ENCODE measurements around the gene YIF1B. TPM values are rescaled to one million over a fixed set of nuclear protein-coding genes. Genes with fewer than 3 reads are reported as not detected.

YIF1B gene
- total and polyA plus RNA-seq, 9 of the 15 experiments (the other 6 are each of a cell fraction or from before 2014, with no cell fraction given): 8.5 to 586 (median 323) TPM

DNA sequence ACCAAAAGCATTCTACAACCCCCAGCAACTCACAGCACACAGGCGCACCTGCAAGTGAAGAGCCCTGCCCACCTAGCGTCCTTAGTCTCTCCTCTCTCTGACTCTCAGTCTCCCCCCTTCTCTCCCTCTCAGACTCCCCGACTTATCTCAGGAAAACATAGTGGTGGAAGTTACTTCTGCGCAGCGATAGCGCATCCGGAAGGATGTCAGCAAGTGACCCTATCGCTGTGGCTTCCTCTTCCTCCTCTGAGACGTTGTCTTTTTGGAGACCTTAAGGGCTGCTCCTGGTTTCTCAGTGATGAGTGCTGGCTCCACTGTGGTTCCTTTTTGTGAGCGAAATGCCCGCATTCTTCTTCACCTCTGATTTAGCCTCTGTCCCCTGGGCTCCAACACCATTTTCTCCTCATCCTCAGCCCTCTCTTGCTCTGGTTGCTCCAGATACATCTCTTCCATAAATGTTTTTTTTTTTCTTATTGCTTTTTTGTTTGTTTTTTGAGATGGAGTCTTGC is 1.4 kb upstream of the YIF1B start (continued):
- TF ChIP-seq, protein P1, sequence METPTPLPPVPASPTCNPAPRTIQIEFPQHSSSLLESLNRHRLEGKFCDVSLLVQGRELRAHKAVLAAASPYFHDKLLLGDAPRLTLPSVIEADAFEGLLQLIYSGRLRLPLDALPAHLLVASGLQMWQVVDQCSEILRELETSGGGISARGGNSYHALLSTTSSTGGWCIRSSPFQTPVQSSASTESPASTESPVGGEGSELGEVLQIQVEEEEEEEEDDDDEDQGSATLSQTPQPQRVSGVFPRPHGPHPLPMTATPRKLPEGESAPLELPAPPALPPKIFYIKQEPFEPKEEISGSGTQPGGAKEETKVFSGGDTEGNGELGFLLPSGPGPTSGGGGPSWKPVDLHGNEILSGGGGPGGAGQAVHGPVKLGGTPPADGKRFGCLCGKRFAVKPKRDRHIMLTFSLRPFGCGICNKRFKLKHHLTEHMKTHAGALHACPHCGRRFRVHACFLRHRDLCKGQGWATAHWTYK (CRISPR knock-in tag; IDR thresholded peaks at IDR 0.05): 0 out of 2 replicates have a peak, but pooled peaks have one; percentile 26
- TF ChIP-seq ZNF561 (CRISPR knock-in tag; conservative IDR thresholded peaks at IDR 0.05) (no peak), RBM25 (IDR thresholded peaks at IDR 0.05; ENCODE audit: low read depth, low read length, severe bottlenecking) (no peak), NCOR1 (IDR thresholded peaks at IDR 0.05) (peak; percentile 98), MYNN (IDR thresholded peaks at IDR 0.05) (peak; percentile 57; the same call in 1 of the 2 replicates), MYNN (CRISPR knock-in tag; IDR thresholded peaks at IDR 0.05) (no peak), SMARCC2 (IDR thresholded peaks at IDR 0.05; ENCODE audit: low read depth) (peak; percentile 95), MAFK (IDR thresholded peaks at IDR 0.05; ENCODE audit: low read length) (peak; percentile 19; the same call in 1 of the 2 replicates), ZBTB17 (CRISPR knock-in tag; IDR thresholded peaks at IDR 0.05) (no peak), RBM34 (IDR thresholded peaks at IDR 0.05; ENCODE audit: borderline replicate concordance, insufficient read depth, low read length) (no peak), JUND (IDR thresholded peaks at IDR 0.05; ENCODE audit: borderline replicate concordance, low read depth, low read length) (peak; percentile 78; the same call in 1 of the 2 replicates), JUND (tag; IDR thresholded peaks at IDR 0.05; ENCODE audit: borderline replicate concordance, low read depth, low read length) (no peak; the same call in 2 of the 3 replicates), ZNF436 (CRISPR knock-in tag; IDR thresholded peaks at IDR 0.05) (no peak)
- TF ChIP-seq, protein P2, sequence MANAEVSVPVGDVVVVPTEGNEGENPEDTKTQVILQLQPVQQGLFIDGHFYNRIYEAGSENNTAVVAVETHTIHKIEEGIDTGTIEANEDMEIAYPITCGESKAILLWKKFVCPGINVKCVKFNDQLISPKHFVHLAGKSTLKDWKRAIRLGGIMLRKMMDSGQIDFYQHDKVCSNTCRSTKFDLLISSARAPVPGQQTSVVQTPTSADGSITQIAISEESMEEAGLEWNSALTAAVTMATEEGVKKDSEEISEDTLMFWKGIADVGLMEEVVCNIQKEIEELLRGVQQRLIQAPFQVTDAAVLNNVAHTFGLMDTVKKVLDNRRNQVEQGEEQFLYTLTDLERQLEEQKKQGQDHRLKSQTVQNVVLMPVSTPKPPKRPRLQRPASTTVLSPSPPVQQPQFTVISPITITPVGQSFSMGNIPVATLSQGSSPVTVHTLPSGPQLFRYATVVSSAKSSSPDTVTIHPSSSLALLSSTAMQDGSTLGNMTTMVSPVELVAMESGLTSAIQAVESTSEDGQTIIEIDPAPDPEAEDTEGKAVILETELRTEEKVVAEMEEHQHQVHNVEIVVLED (CRISPR knock-in tag; IDR thresholded peaks at IDR 0.05): no peak
- TF ChIP-seq, protein P3, sequence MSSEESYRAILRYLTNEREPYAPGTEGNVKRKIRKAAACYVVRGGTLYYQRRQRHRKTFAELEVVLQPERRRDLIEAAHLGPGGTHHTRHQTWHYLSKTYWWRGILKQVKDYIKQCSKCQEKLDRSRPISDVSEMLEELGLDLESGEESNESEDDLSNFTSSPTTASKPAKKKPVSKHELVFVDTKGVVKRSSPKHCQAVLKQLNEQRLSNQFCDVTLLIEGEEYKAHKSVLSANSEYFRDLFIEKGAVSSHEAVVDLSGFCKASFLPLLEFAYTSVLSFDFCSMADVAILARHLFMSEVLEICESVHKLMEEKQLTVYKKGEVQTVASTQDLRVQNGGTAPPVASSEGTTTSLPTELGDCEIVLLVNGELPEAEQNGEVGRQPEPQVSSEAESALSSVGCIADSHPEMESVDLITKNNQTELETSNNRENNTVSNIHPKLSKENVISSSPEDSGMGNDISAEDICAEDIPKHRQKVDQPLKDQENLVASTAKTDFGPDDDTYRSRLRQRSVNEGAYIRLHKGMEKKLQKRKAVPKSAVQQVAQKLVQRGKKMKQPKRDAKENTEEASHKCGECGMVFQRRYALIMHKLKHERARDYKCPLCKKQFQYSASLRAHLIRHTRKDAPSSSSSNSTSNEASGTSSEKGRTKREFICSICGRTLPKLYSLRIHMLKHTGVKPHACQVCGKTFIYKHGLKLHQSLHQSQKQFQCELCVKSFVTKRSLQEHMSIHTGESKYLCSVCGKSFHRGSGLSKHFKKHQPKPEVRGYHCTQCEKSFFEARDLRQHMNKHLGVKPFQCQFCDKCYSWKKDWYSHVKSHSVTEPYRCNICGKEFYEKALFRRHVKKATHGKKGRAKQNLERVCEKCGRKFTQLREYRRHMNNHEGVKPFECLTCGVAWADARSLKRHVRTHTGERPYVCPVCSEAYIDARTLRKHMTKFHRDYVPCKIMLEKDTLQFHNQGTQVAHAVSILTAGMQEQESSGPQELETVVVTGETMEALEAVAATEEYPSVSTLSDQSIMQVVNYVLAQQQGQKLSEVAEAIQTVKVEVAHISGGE (CRISPR knock-in tag; IDR thresholded peaks at IDR 0.05): peak in 1 of 3 experiments; percentile 83; a peak in 2 of 6 replicates
- TF ChIP-seq, protein P4, sequence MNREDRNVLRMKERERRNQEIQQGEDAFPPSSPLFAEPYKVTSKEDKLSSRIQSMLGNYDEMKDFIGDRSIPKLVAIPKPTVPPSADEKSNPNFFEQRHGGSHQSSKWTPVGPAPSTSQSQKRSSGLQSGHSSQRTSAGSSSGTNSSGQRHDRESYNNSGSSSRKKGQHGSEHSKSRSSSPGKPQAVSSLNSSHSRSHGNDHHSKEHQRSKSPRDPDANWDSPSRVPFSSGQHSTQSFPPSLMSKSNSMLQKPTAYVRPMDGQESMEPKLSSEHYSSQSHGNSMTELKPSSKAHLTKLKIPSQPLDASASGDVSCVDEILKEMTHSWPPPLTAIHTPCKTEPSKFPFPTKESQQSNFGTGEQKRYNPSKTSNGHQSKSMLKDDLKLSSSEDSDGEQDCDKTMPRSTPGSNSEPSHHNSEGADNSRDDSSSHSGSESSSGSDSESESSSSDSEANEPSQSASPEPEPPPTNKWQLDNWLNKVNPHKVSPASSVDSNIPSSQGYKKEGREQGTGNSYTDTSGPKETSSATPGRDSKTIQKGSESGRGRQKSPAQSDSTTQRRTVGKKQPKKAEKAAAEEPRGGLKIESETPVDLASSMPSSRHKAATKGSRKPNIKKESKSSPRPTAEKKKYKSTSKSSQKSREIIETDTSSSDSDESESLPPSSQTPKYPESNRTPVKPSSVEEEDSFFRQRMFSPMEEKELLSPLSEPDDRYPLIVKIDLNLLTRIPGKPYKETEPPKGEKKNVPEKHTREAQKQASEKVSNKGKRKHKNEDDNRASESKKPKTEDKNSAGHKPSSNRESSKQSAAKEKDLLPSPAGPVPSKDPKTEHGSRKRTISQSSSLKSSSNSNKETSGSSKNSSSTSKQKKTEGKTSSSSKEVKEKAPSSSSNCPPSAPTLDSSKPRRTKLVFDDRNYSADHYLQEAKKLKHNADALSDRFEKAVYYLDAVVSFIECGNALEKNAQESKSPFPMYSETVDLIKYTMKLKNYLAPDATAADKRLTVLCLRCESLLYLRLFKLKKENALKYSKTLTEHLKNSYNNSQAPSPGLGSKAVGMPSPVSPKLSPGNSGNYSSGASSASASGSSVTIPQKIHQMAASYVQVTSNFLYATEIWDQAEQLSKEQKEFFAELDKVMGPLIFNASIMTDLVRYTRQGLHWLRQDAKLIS (CRISPR knock-in tag; IDR thresholded peaks at IDR 0.05): no peak

Data from K562 (cell line).